ENCODE measurements around the gene SUGCT.

Gene SUGCT

GRCh38 chr7:40519009-40519408 lies 384.2 kb downstream of the SUGCT start:
- Histone ChIP-seq H3K9me3 (ENCODE audit: insufficient read depth, low read length, severe bottlenecking) (no peaks in the 10 kb centered on the region), H3K4me3 (ENCODE audit: low read depth in 1 of 2, low read length in 2 of 2) (no peak overlapping the region), H3K79me2 (ENCODE audit: insufficient read depth, low read length) (no peaks in the 10 kb centered on the region), H3K36me3 (ENCODE audit: insufficient read depth, low read length) (no peaks in the 10 kb centered on the region), H3K4me2 (ENCODE audit: insufficient read depth, low read length) (no peak overlapping the region), H3K27ac (ENCODE audit: low read length) (no peak overlapping the region), H4K20me1 (ENCODE audit: insufficient read depth, low read length) (no peaks in the 10 kb centered on the region), H3K4me1 (ENCODE audit: insufficient read depth, low read length) (no peaks in the 10 kb centered on the region), H3K9ac (ENCODE audit: low read depth, low read length) (no peak overlapping the region), H2AFZ (ENCODE audit: low read depth, low read length) (no peak overlapping the region), H3K27me3 (ENCODE audit: insufficient read depth, low read length, poor library complexity) (no peaks in the 10 kb centered on the region)
- no peak for ATAC-seq (ENCODE audit: insufficient read depth, low read depth)
- no peak for TF ChIP-seq EZH2 (IDR thresholded peaks at IDR 0.05; ENCODE audit: borderline replicate concordance, low read depth, low read length, severe bottlenecking)
- TF ChIP-seq CTCF (IDR thresholded peaks at IDR 0.05; ENCODE audit: borderline replicate concordance, extremely low read depth, low read length, poor library complexity, severe bottlenecking), result no peak
- DNase-seq, result no peak

GRCh38 chr7:40520986-40521738 lies 386.4 kb downstream of the SUGCT start:
- H3K9ac ChIP-seq (ENCODE audit: low read depth, low read length), result no peak overlapping the region
- H3K79me2 ChIP-seq (ENCODE audit: insufficient read depth, low read length), result no peaks in the 10 kb centered on the region
- no peaks in the 10 kb centered on the region for H3K36me3 ChIP-seq (ENCODE audit: insufficient read depth, low read length)
- no peak overlapping the region for H2AFZ ChIP-seq (ENCODE audit: low read depth, low read length)
- no peak overlapping the region for H3K4me3 ChIP-seq (ENCODE audit: low read depth in 1 of 2, low read length in 2 of 2)
- TF ChIP-seq EZH2 (IDR thresholded peaks at IDR 0.05; ENCODE audit: borderline replicate concordance, low read depth, low read length, severe bottlenecking) (no peak), CTCF (IDR thresholded peaks at IDR 0.05; ENCODE audit: borderline replicate concordance, extremely low read depth, low read length, poor library complexity, severe bottlenecking) (no peak)
- no peak for DNase-seq
- H3K27me3 ChIP-seq (ENCODE audit: insufficient read depth, low read length, poor library complexity), result no peaks in the 10 kb centered on the region
- no peak for ATAC-seq (ENCODE audit: insufficient read depth, low read depth)
- H3K4me1 ChIP-seq (ENCODE audit: insufficient read depth, low read length), result no peaks in the 10 kb centered on the region
- H4K20me1 ChIP-seq (ENCODE audit: insufficient read depth, low read length), result no peaks in the 10 kb centered on the region
- H3K9me3 ChIP-seq (ENCODE audit: insufficient read depth, low read length, severe bottlenecking), result no peaks in the 10 kb centered on the region
- no peak overlapping the region for H3K4me2 ChIP-seq (ENCODE audit: insufficient read depth, low read length)
- no peak overlapping the region for H3K27ac ChIP-seq (ENCODE audit: low read length)

- no peaks in the 10 kb centered on the region for H4K20me1 ChIP-seq (ENCODE audit: insufficient read depth, low read length)
- H3K27ac ChIP-seq (ENCODE audit: low read length), result no peak overlapping the region
- H3K4me1 ChIP-seq (ENCODE audit: insufficient read depth, low read length), result no peaks in the 10 kb centered on the region
- no peak overlapping the region for H2AFZ ChIP-seq (ENCODE audit: low read depth, low read length)
- H3K36me3 ChIP-seq (ENCODE audit: insufficient read depth, low read length), result no peaks in the 10 kb centered on the region
- H3K79me2 ChIP-seq (ENCODE audit: insufficient read depth, low read length), result no peaks in the 10 kb centered on the region
- no peak for DNase-seq
- H3K9me3 ChIP-seq (ENCODE audit: insufficient read depth, low read length, severe bottlenecking), result no peaks in the 10 kb centered on the region
- no peak overlapping the region for H3K9ac ChIP-seq (ENCODE audit: low read depth, low read length)
- TF ChIP-seq EZH2 (IDR thresholded peaks at IDR 0.05; ENCODE audit: borderline replicate concordance, low read depth, low read length, severe bottlenecking) (no peak), CTCF (IDR thresholded peaks at IDR 0.05; ENCODE audit: borderline replicate concordance, extremely low read depth, low read length, poor library complexity, severe bottlenecking) (no peak)
- H3K27me3 ChIP-seq (ENCODE audit: insufficient read depth, low read length, poor library complexity), result no peaks in the 10 kb centered on the region
- no peak overlapping the region for H3K4me2 ChIP-seq (ENCODE audit: insufficient read depth, low read length)
- no peak overlapping the region for H3K4me3 ChIP-seq (ENCODE audit: low read depth in 1 of 2, low read length in 2 of 2)
- ATAC-seq (ENCODE audit: insufficient read depth, low read depth), result no peak
Observed at GRCh38 chr7:40525764-40526163, 391.0 kb downstream of the SUGCT start.

All from DND-41 (cell line).